Putamen (tissue), 1 donor: ENCODE measurements around the gene ANOS1.

Source experiments
- DNase-seq: peaks from one replicate; pipeline ENCODE4 v3.0.0-alpha.2; 2016; ENCODE audit warnings: low spot score

The ANOS1 gene

DNA sequence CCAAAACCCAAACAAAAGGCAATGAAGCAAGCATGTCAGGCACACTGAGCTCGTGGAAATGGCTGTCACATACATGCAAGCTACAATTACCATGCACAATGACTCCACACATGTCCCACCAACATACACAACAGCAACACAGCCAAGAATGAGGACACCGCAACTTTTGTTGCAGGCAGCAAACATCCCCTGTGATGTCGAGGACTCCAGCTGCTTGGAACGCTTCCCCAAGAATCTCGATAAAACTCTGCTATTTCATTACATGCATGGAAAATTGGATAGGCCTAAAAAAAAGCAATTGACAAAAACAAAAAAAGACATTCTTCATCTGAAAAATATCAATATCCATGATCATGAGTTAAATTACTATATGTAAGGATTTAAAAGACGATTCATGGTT is 11.8 kb downstream of the ANOS1 start:
- DNase-seq: no peak

DNA sequence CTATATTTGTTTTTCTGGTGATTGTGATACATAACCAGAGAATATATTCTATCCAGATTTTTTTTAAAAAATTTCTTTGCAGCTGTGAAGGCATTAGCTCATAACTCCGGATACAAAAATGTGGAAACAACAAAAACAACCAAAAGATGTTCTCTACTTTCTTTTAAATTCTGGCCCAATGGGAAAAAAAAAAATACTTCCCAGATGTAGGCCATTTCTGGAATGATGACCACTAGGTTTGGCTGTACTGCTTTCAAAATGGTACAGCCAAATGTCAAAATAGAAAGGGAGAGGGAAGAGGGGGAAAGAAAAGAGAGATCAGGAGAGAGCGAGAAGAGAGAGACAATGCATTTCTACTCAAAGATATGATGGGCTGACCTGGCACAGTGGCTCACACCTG is 14.6 kb downstream of the ANOS1 start:
- DNase-seq: no peak

DNA sequence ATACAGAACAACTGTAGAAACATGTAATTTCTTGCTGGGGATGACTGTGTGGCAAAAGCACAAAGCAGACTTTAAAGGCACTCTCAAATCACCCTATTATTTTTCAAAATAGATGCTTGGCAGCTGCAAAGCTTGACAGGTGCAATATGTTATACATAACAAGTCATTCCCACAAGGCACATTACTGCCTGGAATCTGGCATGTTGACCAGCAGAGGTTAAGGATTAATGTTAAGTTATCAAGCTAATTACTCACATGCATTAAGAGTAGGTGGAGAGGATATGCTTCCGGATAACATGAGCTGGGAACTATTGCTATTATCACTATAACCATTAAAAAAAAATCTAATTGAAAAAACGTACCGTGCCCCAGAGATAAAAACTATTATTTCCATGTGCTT is 17.8 kb downstream of the ANOS1 start:
- no peak for DNase-seq

DNA sequence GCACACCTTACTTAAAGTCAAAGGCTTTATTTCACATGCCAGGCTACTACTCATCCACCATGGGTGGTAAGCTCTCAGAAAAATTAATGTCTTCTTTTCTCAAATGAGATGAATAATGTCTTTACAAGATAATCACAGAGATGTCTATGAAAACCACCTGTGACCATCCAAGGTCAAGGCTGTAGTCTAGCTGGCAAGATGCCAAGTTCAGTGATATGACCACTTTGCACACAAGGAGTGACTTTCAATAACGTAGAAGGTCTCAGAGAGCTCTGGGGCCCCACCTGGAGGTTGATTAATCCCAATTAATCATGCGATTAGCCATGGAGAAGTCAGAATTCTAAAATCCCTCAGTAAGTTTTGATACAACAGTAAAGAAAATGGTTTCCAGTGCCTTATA is 20.5 kb downstream of the ANOS1 start:
- DNase-seq: no peak

DNA sequence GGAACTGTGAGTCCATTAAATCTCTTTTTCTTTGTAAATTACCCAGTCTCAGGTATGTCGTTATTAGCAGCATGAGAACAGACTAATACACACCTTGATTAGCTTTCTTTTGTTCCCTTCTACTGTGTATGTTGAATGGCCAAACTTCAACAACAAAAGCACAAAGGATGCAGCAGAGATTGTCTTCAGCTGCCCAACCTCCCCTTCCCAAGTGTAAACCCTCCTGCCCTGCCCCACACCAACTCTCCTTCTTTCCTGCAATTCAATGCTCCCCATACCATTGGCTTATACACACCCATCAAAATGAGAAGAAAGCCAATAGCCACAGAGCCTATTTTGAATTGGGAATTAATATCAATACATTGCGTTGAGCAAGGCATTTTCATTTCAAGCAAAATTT is 27.8 kb downstream of the ANOS1 start:
- no peak for DNase-seq

DNA sequence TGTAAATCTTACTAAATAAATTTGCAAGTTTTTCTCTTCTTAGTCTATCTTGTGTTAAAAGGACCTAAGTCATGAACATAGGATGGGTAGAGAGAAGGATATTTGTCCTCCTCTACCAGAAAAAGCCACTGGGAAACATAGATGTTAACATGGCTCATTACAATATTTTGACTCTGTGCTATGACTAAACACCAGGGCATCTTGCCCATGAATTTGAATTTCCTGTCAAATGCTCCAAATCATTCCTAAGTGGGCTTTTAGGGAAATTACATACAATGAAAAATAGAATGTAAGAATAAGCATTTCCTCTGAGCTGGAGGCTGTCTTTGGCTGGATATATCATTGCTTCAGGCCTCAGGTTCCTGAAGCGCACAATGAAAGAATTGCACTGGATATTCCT is 39.1 kb downstream of the ANOS1 start:
- no peak for DNase-seq

DNA sequence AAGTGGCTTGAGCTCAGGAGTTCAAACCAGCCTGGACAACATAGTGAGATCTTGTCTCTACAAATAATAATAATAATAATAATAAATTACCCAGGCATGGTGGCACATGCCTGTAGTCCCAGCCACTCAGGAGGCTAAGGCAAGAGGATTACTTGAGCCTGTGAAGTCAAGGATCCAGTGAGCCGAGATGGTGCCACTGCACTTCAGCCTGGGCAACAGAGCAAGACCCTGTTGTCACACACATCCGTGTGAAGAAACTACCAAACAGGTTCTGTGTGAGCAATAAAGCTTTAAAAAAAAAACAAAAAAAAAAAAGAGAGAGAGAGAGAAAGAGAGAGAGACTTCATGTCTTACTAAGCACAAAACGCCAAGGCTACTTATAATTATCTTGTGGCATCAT is 42.5 kb downstream of the ANOS1 start:
- DNase-seq: no peak

DNA sequence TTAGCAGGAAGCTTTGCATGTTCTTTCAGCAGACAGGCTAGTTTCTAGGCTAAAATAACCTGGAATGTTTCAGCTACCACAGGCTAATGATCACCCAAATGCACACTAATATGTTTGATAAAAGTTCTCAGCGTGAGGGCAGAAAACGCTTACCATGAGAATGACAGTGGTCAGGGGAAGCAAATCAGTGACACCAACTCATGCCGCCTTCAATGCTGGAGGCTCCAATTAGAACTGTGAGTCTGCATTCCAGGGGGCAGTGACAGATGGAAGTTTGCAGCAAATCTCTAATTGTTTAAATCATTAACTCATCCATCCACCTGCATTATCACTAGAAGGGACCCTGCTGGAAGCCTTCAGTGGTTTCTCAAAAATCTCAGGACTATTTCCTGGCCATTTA is 43.2 kb downstream of the ANOS1 start:
- no peak for DNase-seq

DNA sequence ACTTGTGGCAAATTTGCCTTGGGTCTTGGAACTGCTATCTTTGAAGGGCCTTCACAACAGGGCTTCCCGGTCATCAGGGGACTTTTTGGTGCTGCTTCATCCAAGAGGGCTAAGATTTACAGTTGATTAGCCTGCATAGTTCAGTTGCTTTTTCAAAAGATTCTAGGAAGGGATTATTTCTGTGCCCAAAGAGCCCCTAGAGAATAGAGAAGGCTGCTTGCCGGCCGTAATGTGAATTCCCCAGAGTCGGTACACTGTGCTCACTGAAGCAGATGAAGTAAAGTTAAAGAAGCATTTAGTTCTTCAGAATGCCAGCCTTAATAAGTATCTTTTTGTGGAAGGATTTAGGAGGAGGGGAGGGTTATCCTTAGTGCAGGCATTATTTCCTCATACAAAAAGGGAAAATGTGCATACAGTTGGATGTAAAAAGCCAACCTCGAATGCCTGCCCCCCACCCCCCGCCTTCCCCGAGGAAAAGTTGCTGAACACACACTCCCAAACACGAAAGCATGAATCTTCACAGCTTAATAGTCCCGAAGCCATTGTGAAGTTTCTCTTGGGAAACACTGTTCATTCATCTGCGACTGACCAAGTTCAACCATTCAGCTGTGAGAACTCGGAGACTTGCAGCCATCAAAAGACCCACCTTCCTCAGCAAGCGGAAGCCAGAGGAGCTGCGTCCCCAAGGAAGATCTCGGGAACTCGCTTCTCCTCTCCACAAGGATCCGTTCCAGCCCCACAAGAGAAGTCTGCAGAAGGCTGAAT is 47.6 kb downstream of the ANOS1 start:
- DNase-seq: no peak

DNA sequence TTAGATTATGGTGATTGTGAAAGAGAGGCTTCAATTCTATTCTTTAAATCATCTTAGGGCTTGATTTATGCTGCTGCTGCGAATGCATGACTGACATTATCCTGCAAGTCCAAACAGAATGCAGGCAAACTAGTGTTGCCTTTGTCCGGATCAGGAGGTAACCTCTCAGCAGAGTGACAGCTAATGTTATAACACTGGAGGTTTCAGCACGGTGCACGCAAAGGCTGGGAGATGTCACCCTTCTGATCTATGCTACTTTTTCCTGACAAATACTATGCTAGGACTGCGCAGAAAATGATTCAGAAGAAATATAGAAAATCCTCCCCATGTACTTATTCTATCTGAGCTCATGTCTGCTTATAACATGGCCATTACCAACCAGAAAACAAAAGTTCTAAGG is 48.2 kb downstream of the ANOS1 start:
- DNase-seq: no peak

DNA sequence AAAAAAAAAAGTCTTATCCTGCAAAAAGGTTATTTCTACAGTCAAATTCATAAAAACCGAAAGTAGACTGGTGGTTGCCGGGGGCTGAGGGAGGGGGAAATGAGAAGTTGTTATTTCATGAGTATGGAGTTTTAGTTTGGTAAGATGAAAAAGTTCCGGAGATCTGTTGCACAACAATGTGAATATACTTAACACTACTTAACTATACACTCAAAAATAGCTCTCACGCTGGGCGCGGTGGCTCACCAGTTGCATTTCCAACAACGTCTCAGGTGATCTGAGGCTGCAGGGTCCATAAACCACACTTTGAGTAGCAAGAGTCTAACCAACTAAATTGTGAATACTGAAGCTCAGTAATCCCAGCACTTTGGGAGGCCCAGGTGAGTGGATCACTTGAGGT is 52.4 kb downstream of the ANOS1 start:
- DNase-seq: no peak

DNA sequence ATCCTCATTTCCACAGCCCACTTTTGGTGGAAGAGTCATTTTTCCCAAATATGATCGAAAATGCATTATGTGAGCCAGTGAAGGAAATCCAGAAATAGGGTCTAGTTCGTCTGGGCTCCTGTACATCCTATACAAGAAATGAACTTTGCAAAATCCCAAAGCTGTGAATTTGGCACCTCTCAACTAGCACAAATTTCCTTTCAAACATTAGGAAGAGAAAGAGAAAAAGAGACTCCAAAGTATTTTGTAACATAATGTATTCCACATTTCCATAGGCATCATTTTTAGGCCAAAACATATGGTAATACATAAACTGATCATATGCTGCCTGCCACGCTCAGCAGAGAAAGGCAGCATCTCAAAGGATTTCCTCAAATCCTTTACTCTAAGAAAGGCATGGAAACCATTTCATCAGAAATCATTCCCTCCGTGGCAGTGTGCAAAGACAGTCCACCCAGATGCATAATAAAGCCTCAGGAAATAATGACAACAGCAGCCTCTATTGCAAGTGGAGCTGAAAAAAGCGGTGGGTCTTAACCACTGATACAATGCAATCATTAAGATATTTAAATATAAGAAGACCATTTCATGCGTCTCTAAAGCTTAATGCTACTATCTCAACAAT is 56.8 kb downstream of the ANOS1 start:
- no peak for DNase-seq

DNA sequence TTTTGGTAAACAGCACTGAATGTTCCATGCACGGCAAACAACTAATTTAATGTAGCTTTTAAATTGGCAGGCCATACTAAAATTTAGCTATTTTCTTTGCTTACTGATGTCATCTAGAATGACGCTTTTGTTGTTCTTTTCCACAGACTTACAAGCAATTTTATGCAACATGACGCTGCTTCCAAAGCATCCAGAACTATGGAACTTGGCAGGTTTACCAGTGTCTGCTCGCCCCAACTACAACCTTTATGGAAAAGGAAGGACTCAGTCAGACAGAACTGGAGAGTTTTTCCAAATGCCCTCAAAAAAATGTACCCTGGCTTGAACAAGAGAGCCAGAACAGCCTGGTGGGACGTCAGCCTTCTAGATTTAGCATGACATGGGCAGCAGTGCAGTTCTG is 58.7 kb downstream of the ANOS1 start:
- no peak for DNase-seq

DNA sequence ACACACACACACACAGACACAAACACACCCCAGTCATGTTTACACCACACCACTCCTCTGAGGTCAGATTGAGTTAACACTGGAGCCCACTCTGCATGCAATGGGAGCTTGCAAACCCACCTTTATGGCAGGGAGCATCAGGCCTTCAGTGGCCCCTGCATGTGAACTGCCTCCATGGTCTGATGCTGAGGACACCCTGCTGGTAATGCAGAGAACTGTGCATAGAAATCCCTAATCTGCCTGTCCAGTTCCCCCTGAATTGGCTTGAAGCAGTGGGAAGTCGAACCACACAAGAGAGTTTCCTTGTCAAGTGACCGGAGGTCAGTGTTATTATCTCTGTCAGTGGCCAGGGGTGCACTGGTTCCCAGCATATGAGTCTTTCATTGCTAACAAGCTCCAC is 59.8 kb downstream of the ANOS1 start:
- DNase-seq: no peak

DNA sequence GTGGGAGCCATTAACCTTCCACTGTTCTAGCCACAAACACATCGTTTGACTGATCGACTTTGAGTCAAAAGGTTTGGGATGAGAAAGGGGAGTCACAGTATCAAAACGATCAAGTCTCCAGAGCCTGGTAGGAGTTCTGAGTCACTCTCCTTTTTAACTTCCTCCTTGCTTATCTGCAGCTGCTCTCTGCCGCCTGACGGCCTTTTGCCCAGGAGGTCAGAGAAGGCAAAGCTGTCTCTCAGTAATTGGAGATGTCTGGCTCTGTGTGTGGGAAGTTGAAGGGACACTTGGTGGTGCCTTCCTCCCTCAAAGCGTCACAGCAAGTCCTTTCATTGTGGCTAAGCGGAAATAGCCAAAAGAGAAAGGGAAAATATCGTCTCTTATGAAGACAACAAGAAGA is 63.1 kb downstream of the ANOS1 start:
- no peak for DNase-seq

DNA sequence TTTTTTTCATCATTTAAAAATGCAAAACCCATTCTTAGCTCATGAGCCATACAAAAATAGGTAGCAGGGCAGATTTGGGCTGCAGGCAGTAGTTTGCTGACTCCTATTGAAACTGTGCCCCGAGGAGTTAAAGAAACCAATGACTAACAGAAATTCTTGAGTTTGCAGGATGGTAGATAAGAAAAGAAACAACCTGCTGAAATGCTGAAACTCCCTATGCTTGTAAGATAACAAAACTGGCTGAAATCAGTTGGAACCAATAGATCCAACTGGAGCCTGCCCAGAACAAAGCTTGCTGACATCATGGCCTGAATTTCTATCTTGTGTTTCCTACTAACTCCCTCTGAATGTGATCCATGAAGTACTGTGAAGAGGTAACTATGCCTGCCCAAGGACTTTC is 68.6 kb downstream of the ANOS1 start:
- DNase-seq: no peak

DNA sequence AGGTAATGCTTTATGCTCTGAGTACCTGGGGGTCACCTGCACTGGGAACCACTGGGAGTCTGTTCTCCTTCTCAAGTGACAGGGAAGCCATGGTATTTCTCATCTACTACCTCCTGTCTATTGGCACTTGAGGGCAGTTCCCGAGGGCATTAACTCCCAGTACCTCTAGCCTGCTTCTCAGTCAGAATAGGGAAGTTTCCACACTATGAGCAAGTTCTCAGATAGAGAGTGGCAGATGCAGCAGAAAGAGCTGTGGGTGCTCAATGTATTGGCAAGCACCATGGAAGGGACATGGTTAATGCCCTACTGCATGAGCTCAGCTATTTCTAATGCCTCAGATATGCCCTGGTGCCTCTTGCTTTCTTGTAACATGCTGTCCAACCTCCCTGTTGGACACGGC is 74.1 kb downstream of the ANOS1 start:
- DNase-seq: no peak

DNA sequence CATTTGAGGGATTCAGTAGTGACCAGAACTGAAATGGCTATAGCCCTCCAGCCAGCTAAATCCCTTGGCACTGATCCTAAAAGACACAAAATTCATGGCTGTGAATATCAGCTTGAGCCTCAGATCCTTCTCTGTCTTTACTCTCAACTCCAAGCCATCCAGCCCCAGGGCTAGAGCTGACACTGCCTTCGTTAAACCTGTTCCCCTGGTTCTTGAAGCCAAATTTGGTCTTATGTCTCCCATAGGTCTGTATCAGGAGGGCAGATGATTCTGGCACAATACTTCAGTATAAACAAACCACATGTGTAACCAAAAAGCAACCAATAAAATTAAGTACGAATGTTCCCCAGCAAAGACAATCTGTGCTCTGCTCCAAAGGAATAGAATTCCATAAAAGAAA is 78.0 kb downstream of the ANOS1 start:
- DNase-seq: no peak

DNA sequence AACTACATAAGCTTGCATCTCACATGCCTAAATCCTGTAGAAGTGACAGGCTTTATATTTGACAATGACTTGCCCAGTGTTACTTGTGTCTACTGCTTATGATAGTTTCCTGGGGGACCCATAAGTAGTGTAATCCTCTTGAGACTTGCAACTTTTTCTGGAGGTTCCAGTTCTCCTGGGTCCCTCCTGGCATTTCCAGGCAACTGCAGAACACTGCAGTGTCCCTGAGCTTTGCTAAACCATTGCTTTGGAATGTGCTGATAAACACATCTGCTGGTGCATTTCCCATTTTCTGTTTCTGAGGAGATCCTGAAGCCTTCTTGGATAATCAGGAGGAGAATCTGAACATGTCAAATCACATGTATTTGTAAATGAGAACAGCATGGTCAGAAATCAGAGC is 82.0 kb downstream of the ANOS1 start:
- DNase-seq: no peak

DNA sequence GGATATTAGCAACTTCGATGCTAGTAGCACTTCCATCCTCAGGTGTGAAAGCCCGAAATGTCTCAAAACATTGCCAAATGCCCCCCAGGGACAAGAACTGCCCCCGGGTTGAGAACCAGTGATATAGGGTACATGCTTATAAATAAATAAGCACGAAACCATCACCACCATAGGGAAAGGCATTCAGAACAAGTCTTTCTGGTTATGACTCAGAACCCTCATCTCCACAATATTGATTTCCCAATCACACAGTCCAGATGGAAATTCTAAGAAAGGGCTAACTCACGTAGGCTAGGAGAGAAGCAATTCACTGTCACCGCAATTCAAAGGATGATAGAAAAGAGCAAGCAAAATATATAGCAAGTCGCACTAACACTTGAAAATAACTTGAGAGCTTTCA is 84.8 kb downstream of the ANOS1 start:
- DNase-seq: no peak

DNA sequence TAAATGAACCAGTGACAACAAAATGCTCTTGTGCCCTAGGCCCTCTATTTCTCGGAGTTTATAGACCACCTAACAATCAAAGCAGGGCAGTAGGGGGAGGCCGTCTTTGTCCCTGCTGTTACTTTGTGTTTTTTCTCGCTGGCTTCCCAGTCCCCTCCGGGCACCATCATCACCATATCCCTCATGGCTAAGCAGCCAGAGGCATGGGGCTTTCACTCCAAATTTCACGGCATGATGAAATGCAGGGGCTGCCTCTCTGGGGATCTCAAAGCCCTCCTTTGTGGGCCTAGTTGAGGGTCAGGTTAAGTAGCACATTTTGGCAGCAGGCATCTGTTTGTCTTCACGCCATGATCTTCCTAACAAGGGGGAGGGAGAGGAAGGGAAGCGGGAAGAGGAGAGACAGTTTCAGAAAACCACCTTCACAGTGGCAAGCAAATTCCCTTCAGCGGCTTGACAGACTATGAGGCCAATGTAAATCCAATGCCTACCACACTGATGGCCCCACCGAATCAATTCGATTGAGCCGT is 91.9 kb downstream of the ANOS1 start:
- no peak for DNase-seq

DNA sequence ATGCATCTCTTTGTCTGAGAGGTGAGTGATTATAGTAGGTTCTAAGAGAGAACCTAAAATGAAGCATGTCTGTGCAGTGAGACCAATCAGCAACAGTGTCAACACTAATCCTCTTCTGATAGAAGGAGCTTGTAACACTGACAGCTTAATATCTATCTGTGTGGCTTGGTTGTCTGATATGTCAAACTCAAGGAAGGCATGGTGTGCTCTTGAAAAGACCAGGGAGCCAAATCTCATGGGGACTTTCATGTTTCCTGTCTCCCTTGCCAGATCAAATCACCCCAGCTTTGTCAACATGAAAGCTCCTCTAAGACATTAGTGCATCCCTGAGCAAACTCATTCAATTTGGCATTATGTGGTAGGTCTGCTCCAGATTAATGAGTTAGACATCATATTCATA is 95.4 kb downstream of the ANOS1 start:
- no peak for DNase-seq

DNA sequence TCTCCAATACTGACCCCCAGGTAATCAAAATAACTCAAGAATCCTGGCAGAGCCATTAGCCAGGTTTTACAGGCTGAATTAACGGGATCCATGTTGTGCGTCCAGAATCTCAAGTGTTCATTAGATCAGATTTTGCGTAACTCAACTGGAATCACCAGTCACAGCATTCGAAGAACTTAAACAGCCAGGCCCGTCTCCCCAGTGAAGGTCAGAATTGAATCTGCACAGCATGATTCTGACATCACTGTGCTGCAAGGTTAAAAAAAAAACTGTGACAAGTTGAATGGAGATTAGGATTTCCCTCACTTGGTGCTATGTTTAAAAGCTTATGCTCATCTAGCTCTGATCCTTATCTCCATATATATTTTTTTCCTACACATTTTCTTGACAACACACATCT is 96.1 kb downstream of the ANOS1 start:
- no peak for DNase-seq

DNA sequence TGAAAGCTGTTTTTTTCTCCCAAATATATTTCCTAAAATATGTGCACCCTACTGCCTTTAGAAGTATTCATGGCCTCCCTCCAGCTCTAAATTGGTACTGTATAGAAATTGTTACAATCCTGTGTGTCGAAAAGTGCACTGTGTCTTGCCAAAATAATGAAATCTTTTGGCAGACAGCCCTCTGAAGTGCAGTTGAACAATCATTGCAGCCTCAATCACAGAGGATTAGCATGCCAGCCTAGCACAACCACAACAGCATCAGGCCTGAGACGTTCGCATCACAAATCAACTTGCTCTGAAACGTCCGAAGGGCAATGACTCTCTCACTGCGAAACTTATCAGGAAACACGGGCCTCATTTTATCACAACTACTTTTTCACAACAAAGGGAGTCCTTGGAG is 99.0 kb downstream of the ANOS1 start:
- DNase-seq: no peak
